ENCODE results near the gene C3orf20. TPM values are rescaled to one million over a fixed set of nuclear protein-coding genes. Genes with fewer than 3 reads are reported as not detected.

C3orf20 gene
- total and polyA plus RNA-seq, 2 experiments from 2014 or later = not detected

GRCh38 chr3:14785207-14786155 is 110.5 kb downstream of the C3orf20 start:
- Histone ChIP-seq H3K9ac (no peak overlapping the region), H2AFZ (no peak overlapping the region), H3K9me3 (ENCODE audit: low read depth) (no peaks in the 10 kb centered on the region), H3K79me2 (ENCODE audit: insufficient read depth) (no peaks in the 10 kb centered on the region), H3K36me3 (ENCODE audit: low read depth) (no peaks in the 10 kb centered on the region), H3K27ac (no peak overlapping the region), H3K27me3 (replicated peaks; ENCODE audit: insufficient read depth) (peaks cover 14% of the 10 kb centered on the region; the same call in 1 of the 2 replicates), H4K20me1 (ENCODE audit: insufficient read depth) (no peaks in the 10 kb centered on the region), H3K4me3 (no peak overlapping the region), H3K9me2 (ENCODE audit: insufficient read depth) (no peaks in the 10 kb centered on the region), H3F3A (ENCODE audit: insufficient read depth) (no peaks in the 10 kb centered on the region), H3K4me2 (ENCODE audit: unreplicated experiment) (no peak overlapping the region), H3K4me1 (ENCODE audit: insufficient read depth) (no peaks in the 10 kb centered on the region)
- no peak for DNase-seq
- no peak for TF ChIP-seq EZH2 (IDR thresholded peaks at IDR 0.05; ENCODE audit: insufficient read depth, poor library complexity, severe bottlenecking)
- TF ChIP-seq EZH2phosphoT487 (IDR thresholded peaks at IDR 0.05; ENCODE audit: insufficient read depth, low read depth) = no peak
- in situ Hi-C loops (cut with MboI) = no loop called here
- 64 to 69% methylated on average over 20 of the region's 20 CpGs for WGBS, 2 experiments (ENCODE audit: low coverage in 1 of 2, low lambda C conversion rate in 2 of 2, missing lambda C conversion rate in 2 of 2)

- Histone ChIP-seq H3K4me1 (ENCODE audit: insufficient read depth) (no peaks in the 10 kb centered on the region), H2AFZ (no peak overlapping the region), H3K79me2 (ENCODE audit: insufficient read depth) (no peaks in the 10 kb centered on the region), H3F3A (ENCODE audit: insufficient read depth) (no peaks in the 10 kb centered on the region), H3K9ac (no peak overlapping the region), H3K9me2 (ENCODE audit: insufficient read depth) (no peaks in the 10 kb centered on the region), H3K4me3 (no peak overlapping the region), H4K20me1 (ENCODE audit: insufficient read depth) (no peaks in the 10 kb centered on the region), H3K4me2 (ENCODE audit: unreplicated experiment) (no peak overlapping the region), H3K9me3 (ENCODE audit: low read depth) (no peaks in the 10 kb centered on the region), H3K27ac (no peak overlapping the region), H3K27me3 (replicated peaks; ENCODE audit: insufficient read depth) (peaks cover 14% of the 10 kb centered on the region; the same call in 1 of the 2 replicates), H3K36me3 (ENCODE audit: low read depth) (no peaks in the 10 kb centered on the region)
- DNase-seq = no peak
- 69 to 82% methylated on average over 3 of the region's 3 CpGs for WGBS, 2 experiments (ENCODE audit: low coverage in 1 of 2, low lambda C conversion rate in 2 of 2, missing lambda C conversion rate in 2 of 2)
- no peak for TF ChIP-seq EZH2phosphoT487 (IDR thresholded peaks at IDR 0.05; ENCODE audit: insufficient read depth, low read depth)
- no peak for TF ChIP-seq EZH2 (IDR thresholded peaks at IDR 0.05; ENCODE audit: insufficient read depth, poor library complexity, severe bottlenecking)
- in situ Hi-C loops (cut with MboI) = no loop called here
Measured at GRCh38 chr3:14786369-14786768, 111.4 kb downstream of the C3orf20 start.

GRCh38 chr3:14787630-14788029 is 112.7 kb downstream of the C3orf20 start:
- no peaks in the 10 kb centered on the region for H4K20me1 ChIP-seq (ENCODE audit: insufficient read depth)
- H3K4me2 ChIP-seq (ENCODE audit: unreplicated experiment) = no peak overlapping the region
- no peak for DNase-seq
- no peak overlapping the region for H3K9ac ChIP-seq
- H3K9me2 ChIP-seq (ENCODE audit: insufficient read depth) = no peaks in the 10 kb centered on the region
- no peak overlapping the region for H2AFZ ChIP-seq
- no peaks in the 10 kb centered on the region for H3K36me3 ChIP-seq (ENCODE audit: low read depth)
- H3K9me3 ChIP-seq (ENCODE audit: low read depth) = no peaks in the 10 kb centered on the region
- H3K27me3 ChIP-seq (replicated peaks; ENCODE audit: insufficient read depth) = peaks cover 14% of the 10 kb centered on the region
- in situ Hi-C loops (cut with MboI) = no loop called here
- no peak for TF ChIP-seq EZH2phosphoT487 (IDR thresholded peaks at IDR 0.05; ENCODE audit: insufficient read depth, low read depth)
- no peak for TF ChIP-seq EZH2 (IDR thresholded peaks at IDR 0.05; ENCODE audit: insufficient read depth, poor library complexity, severe bottlenecking)
- H3K4me1 ChIP-seq (ENCODE audit: insufficient read depth) = no peaks in the 10 kb centered on the region
- no peak overlapping the region for H3K4me3 ChIP-seq
- H3K79me2 ChIP-seq (ENCODE audit: insufficient read depth) = no peaks in the 10 kb centered on the region
- no peaks in the 10 kb centered on the region for H3F3A ChIP-seq (ENCODE audit: insufficient read depth)
- no peak overlapping the region for H3K27ac ChIP-seq
- WGBS, 2 experiments (ENCODE audit: low coverage in 1 of 2, low lambda C conversion rate in 2 of 2, missing lambda C conversion rate in 2 of 2) = 24 to 29% methylated on average over 7 of the region's 7 CpGs

- Histone ChIP-seq H3K9ac (no peak overlapping the region), H3K27me3 (replicated peaks; ENCODE audit: insufficient read depth) (peaks cover 14% of the 10 kb centered on the region), H3K27ac (no peak overlapping the region), H2AFZ (no peak overlapping the region), H3K36me3 (ENCODE audit: low read depth) (no peaks in the 10 kb centered on the region), H3K9me2 (ENCODE audit: insufficient read depth) (no peaks in the 10 kb centered on the region), H3K4me1 (ENCODE audit: insufficient read depth) (no peaks in the 10 kb centered on the region), H3K79me2 (ENCODE audit: insufficient read depth) (no peaks in the 10 kb centered on the region), H3K9me3 (ENCODE audit: low read depth) (no peaks in the 10 kb centered on the region), H3K4me3 (no peak overlapping the region), H3K4me2 (ENCODE audit: unreplicated experiment) (no peak overlapping the region), H4K20me1 (ENCODE audit: insufficient read depth) (no peaks in the 10 kb centered on the region), H3F3A (ENCODE audit: insufficient read depth) (no peaks in the 10 kb centered on the region)
- WGBS, 2 experiments (ENCODE audit: low coverage in 1 of 2, low lambda C conversion rate in 2 of 2, missing lambda C conversion rate in 2 of 2) = 70 to 73% methylated on average over 7 of the region's 7 CpGs
- in situ Hi-C loops (cut with MboI) = no loop called here
- TF ChIP-seq EZH2 (IDR thresholded peaks at IDR 0.05; ENCODE audit: insufficient read depth, poor library complexity, severe bottlenecking) (no peak), EZH2phosphoT487 (IDR thresholded peaks at IDR 0.05; ENCODE audit: insufficient read depth, low read depth) (no peak)
- no peak for DNase-seq
Measured at GRCh38 chr3:14788644-14789043, 113.7 kb downstream of the C3orf20 start.

All from GM23248 (cell line).